ENCODE measurements around the gene SMIM32.

SMIM32 gene

DNA sequence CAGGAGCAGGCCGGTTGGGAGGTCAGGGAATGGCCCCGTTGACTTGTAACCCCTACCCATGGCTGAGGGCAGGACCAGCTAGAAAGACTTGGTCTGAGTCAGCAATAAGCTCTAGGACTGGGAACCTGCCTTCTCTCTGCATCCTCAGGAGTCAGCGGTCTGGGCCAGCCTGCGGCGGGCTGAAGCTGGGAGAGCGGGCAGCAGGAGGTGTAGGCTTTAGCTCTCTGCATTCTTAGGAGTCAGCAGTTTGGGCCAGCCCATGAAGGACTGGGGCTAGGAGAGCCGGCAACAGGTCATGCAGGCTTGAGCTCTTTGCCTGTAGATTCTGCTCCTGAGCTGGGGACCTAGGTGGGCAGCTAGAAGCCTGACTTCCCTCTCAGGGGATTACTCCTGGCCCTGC is 6.4 kb upstream of the SMIM32 start:
- TF ChIP-seq, protein P1, sequence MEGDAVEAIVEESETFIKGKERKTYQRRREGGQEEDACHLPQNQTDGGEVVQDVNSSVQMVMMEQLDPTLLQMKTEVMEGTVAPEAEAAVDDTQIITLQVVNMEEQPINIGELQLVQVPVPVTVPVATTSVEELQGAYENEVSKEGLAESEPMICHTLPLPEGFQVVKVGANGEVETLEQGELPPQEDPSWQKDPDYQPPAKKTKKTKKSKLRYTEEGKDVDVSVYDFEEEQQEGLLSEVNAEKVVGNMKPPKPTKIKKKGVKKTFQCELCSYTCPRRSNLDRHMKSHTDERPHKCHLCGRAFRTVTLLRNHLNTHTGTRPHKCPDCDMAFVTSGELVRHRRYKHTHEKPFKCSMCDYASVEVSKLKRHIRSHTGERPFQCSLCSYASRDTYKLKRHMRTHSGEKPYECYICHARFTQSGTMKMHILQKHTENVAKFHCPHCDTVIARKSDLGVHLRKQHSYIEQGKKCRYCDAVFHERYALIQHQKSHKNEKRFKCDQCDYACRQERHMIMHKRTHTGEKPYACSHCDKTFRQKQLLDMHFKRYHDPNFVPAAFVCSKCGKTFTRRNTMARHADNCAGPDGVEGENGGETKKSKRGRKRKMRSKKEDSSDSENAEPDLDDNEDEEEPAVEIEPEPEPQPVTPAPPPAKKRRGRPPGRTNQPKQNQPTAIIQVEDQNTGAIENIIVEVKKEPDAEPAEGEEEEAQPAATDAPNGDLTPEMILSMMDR (IDR thresholded peaks at IDR 0.05; ENCODE audit: control extremely low read depth, extremely low read depth, low read depth, missing control alignments) = no peak
- peak; percentile 3 for DNase-seq (ENCODE audit: extremely low spot score)
- ChIA-PET CTCF (interaction anchor here (1.2 to 1.3 kb wide), 2 partner anchors 12 to 14 kb away, joined by 5 to 7 read pairs; no protein-coding TSS in a partner anchor), POLR2A (no interaction called here)

DNA sequence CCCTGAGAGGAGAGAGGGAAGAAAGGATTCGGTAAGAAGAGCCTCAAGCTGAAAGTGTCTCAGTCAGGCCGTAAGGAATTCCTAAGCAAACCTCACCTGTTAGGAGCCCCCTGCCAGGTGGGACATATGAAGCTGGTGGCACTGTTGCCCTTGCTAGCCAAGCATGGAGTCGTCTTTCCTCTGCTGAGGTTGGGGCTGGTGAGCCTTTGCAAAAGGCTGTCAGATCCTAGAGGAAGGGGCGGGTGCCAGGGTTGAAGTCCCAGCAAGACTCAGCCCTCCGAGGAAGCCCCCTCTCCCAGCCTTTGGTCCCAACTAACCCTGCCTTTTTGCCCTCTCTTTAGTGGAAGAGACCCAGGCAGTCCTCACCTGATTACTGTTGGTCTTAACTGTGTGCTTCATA is 5.5 kb upstream of the SMIM32 start:
- ChIA-PET CTCF (interaction anchor here (1.0 kb wide), 1 partner anchor 14 kb away, joined by 3 read pairs; no protein-coding TSS in a partner anchor), POLR2A (no interaction called here)

DNA sequence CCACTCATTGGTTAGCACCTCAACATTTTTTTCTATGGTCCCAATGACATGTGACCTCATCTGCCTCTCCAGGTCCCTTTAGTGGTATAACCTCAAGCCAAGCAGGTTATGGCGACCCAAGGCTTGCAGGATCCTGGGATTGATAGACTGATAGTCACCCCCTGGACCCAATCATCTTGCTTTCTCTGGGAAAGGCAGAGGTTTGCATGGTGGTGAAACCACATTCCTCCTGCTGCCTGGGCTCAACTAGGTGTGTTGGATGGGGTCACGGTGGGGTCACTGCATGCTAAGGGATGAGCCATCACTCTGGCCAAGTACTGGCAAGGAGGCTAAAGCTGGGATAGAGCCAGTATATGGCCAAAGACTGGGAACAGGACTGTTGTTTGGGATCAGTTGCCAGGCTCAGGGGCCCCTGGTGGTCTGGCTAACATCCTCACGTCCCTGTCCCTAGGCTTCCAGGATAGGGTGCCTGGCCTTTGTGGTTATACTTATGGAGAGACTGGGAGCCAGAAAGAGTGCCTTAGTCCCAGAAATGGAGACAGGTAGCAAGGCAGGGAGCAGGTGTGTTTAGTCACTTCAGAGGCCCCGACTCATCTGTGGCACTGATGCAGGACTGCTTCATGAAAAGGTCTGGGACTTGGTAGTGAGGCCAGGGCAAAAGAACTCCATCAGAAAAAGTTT is 4.6 kb upstream of the SMIM32 start:
- TF ChIP-seq, protein P1 (IDR thresholded peaks at IDR 0.05; ENCODE audit: control extremely low read depth, extremely low read depth, low read depth, missing control alignments) = no peak
- ChIA-PET CTCF (interaction anchor here (1.0 kb wide), 1 partner anchor 15 kb away, joined by 3 read pairs; no protein-coding TSS in a partner anchor), POLR2A (no interaction called here)
- DNase-seq (ENCODE audit: extremely low spot score) = peak; percentile 4

More for the DNA sequence above, 5.5 kb upstream of the SMIM32 start:
- TF ChIP-seq, protein P1 (IDR thresholded peaks at IDR 0.05; ENCODE audit: control extremely low read depth, extremely low read depth, low read depth, missing control alignments) = no peak
- DNase-seq (ENCODE audit: extremely low spot score) = peak; percentile 4

DNA sequence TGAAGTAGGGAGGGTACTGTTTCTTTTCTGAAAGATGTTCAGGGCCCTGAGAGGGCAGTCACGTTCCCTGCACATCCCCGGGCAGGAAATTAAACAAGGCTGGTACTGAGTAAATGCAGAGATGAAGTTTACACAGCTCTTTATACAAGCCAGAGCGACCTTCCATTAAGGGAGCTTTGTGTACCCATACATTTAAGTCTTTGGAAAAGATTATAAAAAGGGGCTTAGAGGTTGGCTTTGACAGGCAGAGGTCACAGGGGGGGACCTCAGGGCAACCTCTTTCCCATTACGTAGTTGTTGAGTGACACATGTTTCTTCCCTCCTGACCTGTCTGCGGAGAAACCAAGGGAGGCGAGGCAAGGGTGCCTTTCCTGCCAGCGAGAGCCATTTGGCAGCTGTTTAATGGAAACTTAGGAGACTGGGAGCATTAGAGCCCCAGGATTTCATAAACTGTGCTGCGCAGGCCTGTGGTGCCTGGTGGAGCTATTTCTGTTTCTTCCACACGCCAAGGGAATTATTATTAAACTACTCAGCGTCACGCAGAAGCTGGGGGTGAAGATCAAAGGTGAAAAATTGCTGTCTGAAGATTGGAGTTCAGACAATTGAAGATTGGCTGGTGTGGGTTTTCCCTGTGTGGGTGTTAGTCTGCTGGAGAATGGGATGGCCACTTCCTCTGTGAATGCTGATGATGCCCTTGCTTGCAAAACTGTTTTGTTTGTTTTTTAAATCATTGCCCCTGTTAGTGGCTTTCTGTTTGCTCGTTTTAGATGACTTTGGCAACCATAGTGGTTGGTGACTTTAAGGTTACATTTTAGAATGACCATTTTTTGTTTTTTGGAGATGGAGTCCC is 3.2 kb upstream of the SMIM32 start:
- CTCF ChIA-PET = interaction anchor here (1.7 to 2.3 kb wide), 2 partner anchors 9 kb away, joined by 6 to 7 read pairs; no protein-coding TSS in a partner anchor
- DNase-seq (ENCODE audit: extremely low spot score) = peak; percentile 5
- TF ChIP-seq, protein P1 (IDR thresholded peaks at IDR 0.05; ENCODE audit: control extremely low read depth, extremely low read depth, low read depth, missing control alignments) = no peak

DNA sequence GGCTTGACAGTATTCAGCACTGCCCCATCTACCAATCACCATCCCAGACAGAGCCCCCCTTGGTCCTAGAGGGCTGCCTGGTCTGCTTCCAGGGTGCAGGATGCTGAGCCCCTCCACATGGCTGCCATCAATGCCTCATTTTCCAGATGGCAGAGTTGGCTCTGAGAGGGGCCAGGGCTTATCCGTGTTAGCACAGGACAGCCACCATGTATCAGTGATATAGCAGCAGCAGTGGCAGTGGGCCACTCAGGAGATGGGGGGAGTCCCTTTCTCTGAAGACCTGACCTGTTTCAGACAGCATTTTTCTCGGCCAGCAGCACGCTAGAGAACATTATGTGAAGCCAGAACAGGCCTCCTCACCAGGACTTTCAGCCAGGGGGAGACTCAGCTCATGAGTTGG is 1.6 kb upstream of the SMIM32 start:
- TF ChIP-seq, protein P1 (IDR thresholded peaks at IDR 0.05; ENCODE audit: control extremely low read depth, extremely low read depth, low read depth, missing control alignments) = no peak
- ChIA-PET CTCF (interaction anchor here (1.2 to 2.3 kb wide), 2 partner anchors 9 to 10 kb away, joined by 3 to 7 read pairs; no protein-coding TSS in a partner anchor), POLR2A (no interaction called here)
- peak; percentile 6 for DNase-seq (ENCODE audit: extremely low spot score)

More for the DNA sequence above, 3.2 kb upstream of the SMIM32 start:
- POLR2A ChIA-PET = no interaction called here

DNA sequence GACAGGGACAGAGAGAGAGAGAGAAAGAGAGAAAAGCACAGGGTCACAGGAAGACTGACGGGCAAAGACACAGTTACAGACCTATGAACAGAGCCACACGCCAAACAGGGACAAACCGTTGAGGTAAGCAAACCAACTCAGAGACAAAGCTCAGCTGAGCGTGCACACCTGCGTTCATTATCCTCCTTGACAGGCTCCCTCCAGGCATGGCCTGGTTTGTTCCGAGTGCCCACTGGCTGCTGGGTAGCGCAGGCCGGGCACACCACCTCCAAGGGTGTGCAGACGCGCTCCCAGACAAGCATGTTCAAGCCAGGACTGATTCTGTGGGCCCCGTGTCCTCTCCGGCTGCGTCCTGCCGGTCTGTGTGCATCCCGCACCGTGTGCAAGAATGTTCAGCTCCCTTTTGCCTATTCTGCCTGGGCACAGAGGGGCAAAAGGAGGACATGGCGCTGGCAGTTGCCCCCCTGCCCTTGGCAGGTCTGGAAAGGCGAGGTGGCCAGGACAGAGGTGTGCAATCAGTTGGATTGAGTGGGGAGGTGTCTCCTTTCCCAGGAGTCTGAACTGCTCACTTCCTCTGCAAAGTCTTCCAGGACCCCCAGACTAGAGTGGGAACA is 467 bp upstream of the SMIM32 start:
- CTCF ChIA-PET = interaction anchor here (1.2 to 2.3 kb wide), 3 partner anchors 8 to 19 kb away, joined by 3 to 7 read pairs (median 4); no protein-coding TSS in a partner anchor
- peak; percentile 15 for DNase-seq (ENCODE audit: extremely low spot score)
- TF ChIP-seq, protein P1 (IDR thresholded peaks at IDR 0.05; ENCODE audit: control extremely low read depth, extremely low read depth, low read depth, missing control alignments) = no peak
- POLR2A ChIA-PET = no interaction called here
